Measurements from ENCODE around the gene CMKLR1.

CMKLR1 gene

GRCh38 chr12:108284163-108284562, 54.9 kb downstream of the CMKLR1 start:
- no peak for TF ChIP-seq CTCF (IDR thresholded peaks at IDR 0.05; ENCODE audit: low read depth, low read length, missing control alignments)
- no peak overlapping the region for H3K4me3 ChIP-seq (replicated peaks; ENCODE audit: low read depth, low read length)
- DNase-seq (ENCODE audit: extremely low read depth, low read depth), result no peak

GRCh38 chr12:108282676-108283075, 56.4 kb downstream of the CMKLR1 start:
- no peak for DNase-seq (ENCODE audit: extremely low read depth, low read depth)
- no peak for TF ChIP-seq CTCF (IDR thresholded peaks at IDR 0.05; ENCODE audit: low read depth, low read length, missing control alignments)

GRCh38 chr12:108282160-108282559, 57.0 kb downstream of the CMKLR1 start:
- DNase-seq (ENCODE audit: extremely low read depth, low read depth), result no peak
- no peak overlapping the region for H3K4me3 ChIP-seq (replicated peaks; ENCODE audit: low read depth, low read length)
- no peak for TF ChIP-seq CTCF (IDR thresholded peaks at IDR 0.05; ENCODE audit: low read depth, low read length, missing control alignments)

More at GRCh38 chr12:108282676-108283075, 56.4 kb downstream of the CMKLR1 start:
- no peak overlapping the region for H3K4me3 ChIP-seq (replicated peaks; ENCODE audit: low read depth, low read length)

- TF ChIP-seq CTCF (IDR thresholded peaks at IDR 0.05; ENCODE audit: low read depth, low read length, missing control alignments), result no peak
- H3K4me3 ChIP-seq (replicated peaks; ENCODE audit: low read depth, low read length), result no peak overlapping the region
- DNase-seq (ENCODE audit: extremely low read depth, low read depth), result no peak
These were observed 61.5 kb downstream of the CMKLR1 start for GRCh38 chr12:108277613-108278012.

GRCh38 chr12:108273217-108273616, 65.9 kb downstream of the CMKLR1 start:
- TF ChIP-seq CTCF (IDR thresholded peaks at IDR 0.05; ENCODE audit: low read depth, low read length, missing control alignments), result no peak
- no peak for DNase-seq (ENCODE audit: extremely low read depth, low read depth)
- no peak overlapping the region for H3K4me3 ChIP-seq (replicated peaks; ENCODE audit: low read depth, low read length)

- H3K4me3 ChIP-seq (replicated peaks; ENCODE audit: low read depth, low read length), result no peak overlapping the region
- DNase-seq (ENCODE audit: extremely low read depth, low read depth), result peak; percentile 6
- no peak for TF ChIP-seq CTCF (IDR thresholded peaks at IDR 0.05; ENCODE audit: low read depth, low read length, missing control alignments)
These were observed 66.9 kb downstream of the CMKLR1 start for GRCh38 chr12:108271951-108272872.
